GM23338 (cell line): ENCODE measurements around the gene GP2. TPM values are rescaled to one million over a fixed set of nuclear protein-coding genes. Genes with fewer than 3 reads are reported as not detected.

Source experiments
- ATAC-seq: fragments of 200-7000 bp; cut with Tn5 transposase; 3 replicates; pipeline ENCODE4 v1.9.1; 2020
- DNase-seq: peaks from one replicate; pipeline ENCODE4 v3.0.0-alpha.2; 2015; ENCODE audit warnings: low spot score
- H2AFZ ChIP-seq: fragments of 200-600 bp; sonication (generic); 2 replicates; pipeline ENCODE4 v1.8.0; 2016; ENCODE audit warnings: antibody characterized with exemption, mild to moderate bottlenecking, moderate library complexity
- H3F3A ChIP-seq: fragments of 200-600 bp; sonication (generic); replicated peaks from 2 replicates; pipeline ENCODE4 v1.8.0; 2017; ENCODE audit warnings: antibody characterized with exemption, mixed run types, low read depth
- H3K27ac ChIP-seq: fragments of 200-600 bp; sonication (generic); 2 replicates; pipeline ENCODE4 v1.6.1; 2016; ENCODE audit warnings: low read depth
- H3K27me3 ChIP-seq: fragments of 200-600 bp; sonication (generic); 2 replicates; pipeline ENCODE4 v1.8.0; 2016; ENCODE audit warnings: mild to moderate bottlenecking, mixed run types, moderate library complexity; ENCODE audit not compliant: insufficient read depth
- H3K36me3 ChIP-seq: fragments of 200-600 bp; sonication (generic); 2 replicates; pipeline ENCODE4 v1.8.0; 2016; ENCODE audit warnings: mild to moderate bottlenecking; ENCODE audit not compliant: insufficient read depth
- H3K4me1 ChIP-seq: fragments of 200-600 bp; sonication (generic); 2 replicates; pipeline ENCODE4 v1.8.0; 2016; ENCODE audit warnings: mild to moderate bottlenecking, moderate library complexity; ENCODE audit not compliant: insufficient read depth
- H3K4me2 ChIP-seq: fragments of 200-600 bp; sonication (generic); 2 replicates; pipeline ENCODE4 v1.7.1; 2017; ENCODE audit warnings: mixed run types
- H3K4me3 ChIP-seq: fragments of 200-600 bp; sonication (generic); 2 replicates; pipeline ENCODE4 v1.6.1; 2016; ENCODE audit warnings: mixed run types
- H3K79me2 ChIP-seq: fragments of 200-600 bp; sonication (generic); replicated peaks from 2 replicates; pipeline ENCODE4 v1.8.0; 2017; ENCODE audit warnings: mild to moderate bottlenecking; ENCODE audit not compliant: insufficient read depth
- H3K9me2 ChIP-seq: fragments of 200-600 bp; sonication (generic); 2 replicates; pipeline ENCODE4 v1.8.0; 2017; ENCODE audit not compliant: insufficient read depth
- H4K20me1 ChIP-seq: fragments of 200-600 bp; sonication (generic); replicated peaks from 2 replicates; pipeline ENCODE4 v1.8.0; 2017; ENCODE audit warnings: mild to moderate bottlenecking; ENCODE audit not compliant: insufficient read depth
- H3K27ac Mint-ChIP-seq: 2 replicates; pipeline ENCODE4 v1.8.0; 2020; ENCODE audit warnings: inconsistent platforms, mild to moderate bottlenecking, moderate library complexity, mixed read lengths
- H3K27me3 Mint-ChIP-seq: 3 replicates; pipeline ENCODE4 v1.8.0; 2022; ENCODE audit warnings: low read depth, mild to moderate bottlenecking, moderate library complexity, mixed read lengths, inconsistent platforms; ENCODE audit not compliant: insufficient read depth, poor library complexity
- H3K36me3 Mint-ChIP-seq: 3 replicates; pipeline ENCODE4 v1.8.0; 2021; ENCODE audit warnings: low read depth, mild to moderate bottlenecking, inconsistent platforms, moderate library complexity, mixed read lengths
- H3K4me1 Mint-ChIP-seq: 3 replicates; pipeline ENCODE4 v1.8.0; 2020; ENCODE audit warnings: mild to moderate bottlenecking, inconsistent platforms, mixed read lengths
- H3K4me3 Mint-ChIP-seq: 3 replicates; pipeline ENCODE4 v1.8.0; 2021; ENCODE audit warnings: moderate library complexity, mild to moderate bottlenecking, inconsistent platforms, mixed read lengths
- H3K9me3 Mint-ChIP-seq: 3 replicates; pipeline ENCODE4 v1.8.0; 2020; ENCODE audit warnings: moderate library complexity, mild to moderate bottlenecking, inconsistent platforms, mixed read lengths
- CREB1 ChIP-seq: fragments of 250-450 bp; sonication (Bioruptor Pico); IDR thresholded peaks from 2 replicates; pipeline ENCODE4 v1.5.0; 2020; ENCODE audit warnings: low read depth, mild to moderate bottlenecking, moderate library complexity
- CTCF ChIP-seq, 2 experiments: fragments of 200-600 bp in 1 of 2; sonication (generic) in 1 of 2; conservative IDR thresholded peaks; 2 replicates each; pipeline versions ENCODE4 v1.5.1 to v1.6.1; 2016 to 2017; ENCODE audit warnings: antibody characterized with exemption in 2 of 2, low read depth in 2 of 2, mild to moderate bottlenecking in 2 of 2, moderate library complexity in 1 of 2
- EZH2 ChIP-seq: fragments of 200-600 bp; sonication (generic); IDR thresholded peaks from one replicate; pipeline ENCODE4 v1.8.0; 2017; ENCODE audit warnings: antibody characterized with exemption, mild to moderate bottlenecking, low read depth; ENCODE audit not compliant: unreplicated experiment
- EZH2phosphoT487 ChIP-seq: fragments of 200-600 bp; sonication (generic); IDR thresholded peaks from one replicate; pipeline ENCODE4 v1.8.1; 2018; ENCODE audit warnings: antibody characterized with exemption; ENCODE audit not compliant: unreplicated experiment
- JUNB ChIP-seq: IDR thresholded peaks from one replicate; pipeline ENCODE4 v1.6.1; 2016; ENCODE audit warnings: antibody characterized with exemption; ENCODE audit not compliant: unreplicated experiment
- REST ChIP-seq: IDR thresholded peaks from one replicate; pipeline ENCODE4 v1.6.1; 2018; ENCODE audit warnings: antibody characterized with exemption; ENCODE audit not compliant: unreplicated experiment
- STAT1 ChIP-seq: IDR thresholded peaks from one replicate; pipeline ENCODE4 v1.6.1; 2016; ENCODE audit warnings: antibody characterized with exemption; ENCODE audit not compliant: unreplicated experiment
- ZNF114 ChIP-seq: fragments of 250-450 bp; sonication (Bioruptor Pico); IDR thresholded peaks from 2 replicates; pipeline ENCODE4 v1.5.0; 2020; ENCODE audit warnings: mild to moderate bottlenecking, moderate library complexity
- polyA plus RNA-seq: library from polyadenylated mRNA; unstranded; fragments of >200 nt; fragmentation: Nextera tagmentation; extraction: Ambion mirVana; gene quantifications from 2 replicates; pipeline ENCODE4 v1.2.1, GENCODE V29; 2016
- total RNA-seq: library from RNA; depleted of rRNA; stranded (reverse); fragments of >200 nt; shearing (Covaris generic); gene quantifications from 2 replicates; pipeline ENCODE4 v1.2.3, GENCODE V29; 2014

The GP2 gene
- total and polyA plus RNA-seq, 2 experiments from 2014 or later: not detected

GRCh38 chr16:20315764-20316163 is 11.5 kb downstream of the GP2 start:
- Mint-ChIP-seq H3K27me3 (no peaks in the 10 kb centered on the region), H3K4me1 (no peaks in the 10 kb centered on the region), H3K9me3 (no peaks in the 10 kb centered on the region), H3K36me3 (no peaks in the 10 kb centered on the region), H3K4me3 (no peak overlapping the region), H3K27ac (no peak overlapping the region)
- Histone ChIP-seq H2AFZ (no peak overlapping the region), H4K20me1 (no peaks in the 10 kb centered on the region), H3K4me1 (no peaks in the 10 kb centered on the region), H3K27ac (no peak overlapping the region), H3K36me3 (no peaks in the 10 kb centered on the region), H3F3A (no peaks in the 10 kb centered on the region), H3K27me3 (no peaks in the 10 kb centered on the region), H3K79me2 (no peaks in the 10 kb centered on the region), H3K9me2 (peaks cover 8% of the 10 kb centered on the region), H3K4me2 (no peak overlapping the region), H3K4me3 (no peak overlapping the region)
- ATAC-seq (no peak), DNase-seq (no peak)
- TF ChIP-seq STAT1 (no peak), EZH2 (no peak), JUNB (no peak), ZNF114 (CRISPR knock-in tag) (no peak)

GRCh38 chr16:20314575-20314974 is 12.7 kb downstream of the GP2 start:
- H3F3A ChIP-seq: no peaks in the 10 kb centered on the region
- no peaks in the 10 kb centered on the region for H3K36me3 ChIP-seq
- H3K4me3 Mint-ChIP-seq: no peak overlapping the region
- no peaks in the 10 kb centered on the region for H4K20me1 ChIP-seq
- no peak for TF ChIP-seq CREB1 (CRISPR knock-in tag)
- no peak overlapping the region for H3K4me2 ChIP-seq
- no peaks in the 10 kb centered on the region for H3K4me1 Mint-ChIP-seq
- no peaks in the 10 kb centered on the region for H3K27me3 ChIP-seq
- H3K9me3 Mint-ChIP-seq: no peaks in the 10 kb centered on the region
- no peaks in the 10 kb centered on the region for H3K27me3 Mint-ChIP-seq
- H2AFZ ChIP-seq: no peak overlapping the region
- H3K9me2 ChIP-seq: peaks cover 8% of the 10 kb centered on the region
- no peak for ATAC-seq
- H3K27ac ChIP-seq: no peak overlapping the region
- DNase-seq: no peak
- no peaks in the 10 kb centered on the region for H3K79me2 ChIP-seq
- H3K36me3 Mint-ChIP-seq: no peaks in the 10 kb centered on the region
- no peak overlapping the region for H3K4me3 ChIP-seq
- H3K4me1 ChIP-seq: no peaks in the 10 kb centered on the region
- no peak overlapping the region for H3K27ac Mint-ChIP-seq

- no peaks in the 10 kb centered on the region for H4K20me1 ChIP-seq
- H3F3A ChIP-seq: no peaks in the 10 kb centered on the region
- no peak overlapping the region for H2AFZ ChIP-seq
- H3K4me3 Mint-ChIP-seq: no peak overlapping the region
- ATAC-seq (no peak), DNase-seq (no peak)
- H3K27me3 ChIP-seq: no peaks in the 10 kb centered on the region
- H3K27ac Mint-ChIP-seq: no peak overlapping the region
- H3K27me3 Mint-ChIP-seq: no peaks in the 10 kb centered on the region
- H3K27ac ChIP-seq: no peak overlapping the region
- H3K79me2 ChIP-seq: no peaks in the 10 kb centered on the region
- no peak overlapping the region for H3K4me2 ChIP-seq
- no peak overlapping the region for H3K4me3 ChIP-seq
- no peaks in the 10 kb centered on the region for H3K9me3 Mint-ChIP-seq
- peaks cover 8% of the 10 kb centered on the region for H3K9me2 ChIP-seq
- H3K36me3 Mint-ChIP-seq: no peaks in the 10 kb centered on the region
- H3K36me3 ChIP-seq: no peaks in the 10 kb centered on the region
- H3K4me1 Mint-ChIP-seq: no peaks in the 10 kb centered on the region
- H3K4me1 ChIP-seq: no peaks in the 10 kb centered on the region
- no peak for TF ChIP-seq CTCF (conservative IDR thresholded peaks at IDR 0.05; ENCODE audit: low read depth in 2 of 2)
- TF ChIP-seq REST: no peak
- TF ChIP-seq EZH2phosphoT487: no peak
Measured at GRCh38 chr16:20313741-20314140, 13.6 kb downstream of the GP2 start.
